DND-41 (cell line): ENCODE results near the gene RNF2.

Experiments used
- CTCF ChIP-seq: IDR thresholded peaks from 2 replicates; pipeline ENCODE4 v1.5.1; 2012; ENCODE audit warnings: borderline replicate concordance, low read length, moderate library complexity, mild to moderate bottlenecking; ENCODE audit not compliant: poor library complexity, severe bottlenecking; ENCODE audit errors: extremely low read depth
- EZH2 ChIP-seq: IDR thresholded peaks from 3 replicates; pipeline ENCODE4 v1.6.1; 2012; ENCODE audit warnings: borderline replicate concordance, low read depth, mild to moderate bottlenecking, moderate library complexity, low read length, inconsistent platforms; ENCODE audit not compliant: severe bottlenecking

- no peak for TF ChIP-seq EZH2
- no peak for TF ChIP-seq CTCF
These were observed 18.4 kb downstream of the RNF2 start for GRCh38 chr1:185063719-185064118.
